ENCODE measurements around the gene CRB1. TPM values are rescaled to one million over a fixed set of nuclear protein-coding genes. Genes with fewer than 3 reads are reported as not detected.
"Not testable (repeated sequence)": the region's sequence is repeated elsewhere in the genome, so short reads cannot be mapped to it uniquely, and the experiment has no call there.

The CRB1 gene
- total and polyA plus RNA-seq, 12 donors: 0.04 to 1.5 (median 0.42) TPM; not detected in 2

- TF ChIP-seq CTCF (IDR thresholded peaks at IDR 0.05): no peak
- Histone ChIP-seq H3K36me3 (no peaks in the 10 kb centered on the region), H3K4me3 (no peak overlapping the region), H3K9me3 (no peaks in the 10 kb centered on the region), H3K4me1 (peaks cover 0 to 5% (median 0%) of the 10 kb centered on the region in 9 donors), H3K27ac (no peak overlapping the region), H3K27me3 (peaks cover 0 to 2% (median 0%) of the 10 kb centered on the region in 7 donors)
- 34 to 50% methylated on average over 4 of the region's 4 CpGs for WGBS, 2 donors
- intact Hi-C loops (cut with DNase I): no loop called here
- DNase-seq (no peak), ATAC-seq (peak in 1 of 8 donors; percentile 27)
These were observed 213.0 kb downstream of the CRB1 start for GRCh38 chr1:197481101-197481500.

DNA sequence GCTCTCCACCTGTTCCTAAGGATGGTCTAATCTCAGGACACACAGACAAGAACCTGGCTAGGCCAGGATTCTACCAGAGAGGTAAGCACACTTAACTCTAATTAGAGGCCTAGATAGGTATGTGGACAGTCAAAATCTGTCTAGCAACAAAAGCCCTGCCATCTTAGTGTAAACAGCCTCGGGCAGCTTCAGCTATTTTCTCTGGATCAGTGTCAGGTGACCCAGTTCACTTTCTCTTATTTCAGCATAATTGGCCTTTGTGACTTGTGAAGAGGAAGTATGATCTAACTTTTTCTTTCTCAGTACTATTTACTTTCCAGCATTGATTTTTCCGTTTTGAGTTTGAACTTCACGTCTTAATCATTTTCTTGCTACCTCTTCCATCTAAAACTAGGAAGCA lies 217.7 kb downstream of the CRB1 start:
- intact Hi-C loops (cut with DNase I): loop anchor here in 1 of 10 donors (5.0 kb wide), 1 partner anchor 378 kb away; no protein-coding TSS in a partner anchor
- Histone ChIP-seq H3K27me3 (no peaks in the 10 kb centered on the region), H3K27ac (no peak overlapping the region), H3K9me3 (peaks cover 0 to 6% (median 0%) of the 10 kb centered on the region in 11 donors), H3K4me3 (no peak overlapping the region), H3K36me3 (no peaks in the 10 kb centered on the region), H3K4me1 (peaks cover 0 to 5% (median 0%) of the 10 kb centered on the region in 9 donors)
- ATAC-seq (no peak), DNase-seq (no peak)
- TF ChIP-seq CTCF (IDR thresholded peaks at IDR 0.05): no peak
- WGBS, 2 donors: 51 to 63% methylated on average over 3 of the region's 3 CpGs

DNA sequence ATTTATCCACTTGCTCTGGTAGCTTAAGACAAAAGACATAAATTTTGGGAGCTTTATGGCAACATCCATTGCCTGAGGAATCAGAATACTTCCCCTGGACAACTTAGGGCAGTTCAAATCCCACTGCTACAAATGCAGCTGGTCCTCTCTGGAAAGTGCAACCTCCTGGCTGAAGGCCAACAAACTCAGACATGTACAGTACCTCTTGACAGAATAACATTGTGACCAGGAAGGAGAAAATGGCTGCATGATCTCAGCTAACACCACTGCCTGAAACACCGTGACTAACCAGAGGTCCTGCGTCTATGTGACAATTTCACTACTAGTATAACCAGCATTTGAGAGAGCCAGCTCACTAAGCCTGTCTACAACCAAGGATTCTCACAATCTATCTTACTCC lies 218.9 kb downstream of the CRB1 start:
- Histone ChIP-seq H3K27me3 (no peaks in the 10 kb centered on the region), H3K9me3 (peaks cover 0 to 6% (median 0%) of the 10 kb centered on the region in 11 donors), H3K27ac (no peak overlapping the region), H3K4me1 (no peaks in the 10 kb centered on the region), H3K36me3 (no peaks in the 10 kb centered on the region), H3K4me3 (no peak overlapping the region)
- DNase-seq (peak in 1 of 2 donors; percentile 46), ATAC-seq (peak; percentile 33 to 72 (median 56))
- no peak for TF ChIP-seq CTCF (IDR thresholded peaks at IDR 0.05)
- intact Hi-C loops (cut with DNase I): loop anchor here in 1 of 10 donors (5.0 kb wide), 1 partner anchor 380 kb away; no protein-coding TSS in a partner anchor
- 40 to 50% methylated on average over 2 of the region's 2 CpGs for WGBS, 2 donors

DNA sequence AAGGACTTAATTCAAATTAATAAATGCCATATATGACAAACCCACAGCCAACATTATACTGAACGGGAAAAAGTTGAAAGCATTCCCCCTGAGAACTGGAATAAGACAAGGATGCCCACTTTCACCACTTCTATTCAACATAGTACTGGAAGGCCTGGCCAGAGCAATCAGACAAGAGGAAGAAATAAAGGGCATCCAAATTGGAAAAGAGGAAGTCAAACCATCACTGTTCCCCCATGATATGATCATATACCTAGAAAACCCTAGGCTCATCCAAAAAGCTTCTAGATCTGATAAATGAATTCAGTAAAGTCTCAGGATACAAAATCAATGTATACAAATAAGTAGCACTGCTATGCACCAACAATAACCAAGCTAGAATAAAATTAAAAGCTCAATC lies 223.5 kb downstream of the CRB1 start:
- ATAC-seq; intact Hi-C loops (cut with DNase I); H3K27ac ChIP-seq; H3K27me3 ChIP-seq; H3K36me3 ChIP-seq; DNase-seq; H3K4me1 ChIP-seq; H3K4me3 ChIP-seq: not testable (repeated sequence)
- H3K9me3 ChIP-seq: peaks cover 0 to 10% (median 0%) of the 10 kb centered on the region in 11 donors
- 91 to 95% methylated on average over 1 of the region's 1 CpG for WGBS, 2 donors

DNA sequence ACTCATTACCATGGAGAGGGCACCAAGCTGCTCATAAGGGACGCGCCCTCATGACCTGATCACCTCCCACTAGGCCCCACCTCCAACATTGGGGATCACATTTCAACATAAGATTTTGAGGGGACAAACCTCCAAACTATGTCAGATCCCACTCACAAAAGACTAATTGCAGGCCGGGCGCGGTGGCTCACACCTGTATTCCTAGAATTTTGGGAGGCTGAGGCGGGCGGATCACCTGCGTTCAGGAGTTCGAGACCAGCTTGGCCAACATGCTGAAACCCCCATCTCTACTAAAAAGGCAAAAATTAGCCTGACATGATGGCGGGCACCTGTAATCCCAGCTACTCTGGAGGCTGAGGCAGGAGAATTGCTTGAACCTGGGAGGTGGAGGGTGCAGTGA lies 228.7 kb downstream of the CRB1 start:
- Histone ChIP-seq H3K27ac (no peak overlapping the region), H3K36me3 (no peaks in the 10 kb centered on the region), H3K9me3 (peaks cover 0 to 4% (median 0%) of the 10 kb centered on the region in 11 donors), H3K27me3 (no peaks in the 10 kb centered on the region), H3K4me1 (no peaks in the 10 kb centered on the region), H3K4me3 (no peak overlapping the region)
- DNase-seq (no peak), ATAC-seq (no peak)
- WGBS, 2 donors: 88% methylated on average over 10 of the region's 10 CpGs
- TF ChIP-seq CTCF (IDR thresholded peaks at IDR 0.05): no peak
- intact Hi-C loops (cut with DNase I): no loop called here

All from heart right ventricle (tissue), 16 donors.